GM23338 (cell line): ENCODE results near the gene SCIN. TPM values are rescaled to one million over a fixed set of nuclear protein-coding genes. Genes with fewer than 3 reads are reported as not detected.
"Not testable (repeated sequence)": the region's sequence is repeated elsewhere in the genome, so short reads cannot be mapped to it uniquely, and the experiment has no call there.

Source experiments
- ATAC-seq: fragments of 200-7000 bp; cut with Tn5 transposase; 3 replicates; pipeline ENCODE4 v1.9.1; 2020
- DNase-seq: peaks from one replicate; pipeline ENCODE4 v3.0.0-alpha.2; 2015; ENCODE audit warnings: low spot score
- H2AFZ ChIP-seq: fragments of 200-600 bp; sonication (generic); 2 replicates; pipeline ENCODE4 v1.8.0; 2016; ENCODE audit warnings: antibody characterized with exemption, mild to moderate bottlenecking, moderate library complexity
- H3F3A ChIP-seq: fragments of 200-600 bp; sonication (generic); replicated peaks from 2 replicates; pipeline ENCODE4 v1.8.0; 2017; ENCODE audit warnings: antibody characterized with exemption, mixed run types, low read depth
- H3K27ac ChIP-seq: fragments of 200-600 bp; sonication (generic); 2 replicates; pipeline ENCODE4 v1.6.1; 2016; ENCODE audit warnings: low read depth
- H3K27me3 ChIP-seq: fragments of 200-600 bp; sonication (generic); 2 replicates; pipeline ENCODE4 v1.8.0; 2016; ENCODE audit warnings: mild to moderate bottlenecking, mixed run types, moderate library complexity; ENCODE audit not compliant: insufficient read depth
- H3K36me3 ChIP-seq: fragments of 200-600 bp; sonication (generic); 2 replicates; pipeline ENCODE4 v1.8.0; 2016; ENCODE audit warnings: mild to moderate bottlenecking; ENCODE audit not compliant: insufficient read depth
- H3K4me1 ChIP-seq: fragments of 200-600 bp; sonication (generic); 2 replicates; pipeline ENCODE4 v1.8.0; 2016; ENCODE audit warnings: mild to moderate bottlenecking, moderate library complexity; ENCODE audit not compliant: insufficient read depth
- H3K4me2 ChIP-seq: fragments of 200-600 bp; sonication (generic); 2 replicates; pipeline ENCODE4 v1.7.1; 2017; ENCODE audit warnings: mixed run types
- H3K4me3 ChIP-seq: fragments of 200-600 bp; sonication (generic); 2 replicates; pipeline ENCODE4 v1.6.1; 2016; ENCODE audit warnings: mixed run types
- H3K79me2 ChIP-seq: fragments of 200-600 bp; sonication (generic); replicated peaks from 2 replicates; pipeline ENCODE4 v1.8.0; 2017; ENCODE audit warnings: mild to moderate bottlenecking; ENCODE audit not compliant: insufficient read depth
- H3K9me2 ChIP-seq: fragments of 200-600 bp; sonication (generic); 2 replicates; pipeline ENCODE4 v1.8.0; 2017; ENCODE audit not compliant: insufficient read depth
- H4K20me1 ChIP-seq: fragments of 200-600 bp; sonication (generic); replicated peaks from 2 replicates; pipeline ENCODE4 v1.8.0; 2017; ENCODE audit warnings: mild to moderate bottlenecking; ENCODE audit not compliant: insufficient read depth
- H3K27ac Mint-ChIP-seq: 2 replicates; pipeline ENCODE4 v1.8.0; 2020; ENCODE audit warnings: inconsistent platforms, mild to moderate bottlenecking, moderate library complexity, mixed read lengths
- H3K27me3 Mint-ChIP-seq: 3 replicates; pipeline ENCODE4 v1.8.0; 2022; ENCODE audit warnings: low read depth, mild to moderate bottlenecking, moderate library complexity, mixed read lengths, inconsistent platforms; ENCODE audit not compliant: insufficient read depth, poor library complexity
- H3K36me3 Mint-ChIP-seq: 3 replicates; pipeline ENCODE4 v1.8.0; 2021; ENCODE audit warnings: low read depth, mild to moderate bottlenecking, inconsistent platforms, moderate library complexity, mixed read lengths
- H3K4me1 Mint-ChIP-seq: 3 replicates; pipeline ENCODE4 v1.8.0; 2020; ENCODE audit warnings: mild to moderate bottlenecking, inconsistent platforms, mixed read lengths
- H3K4me3 Mint-ChIP-seq: 3 replicates; pipeline ENCODE4 v1.8.0; 2021; ENCODE audit warnings: moderate library complexity, mild to moderate bottlenecking, inconsistent platforms, mixed read lengths
- H3K9me3 Mint-ChIP-seq: 3 replicates; pipeline ENCODE4 v1.8.0; 2020; ENCODE audit warnings: moderate library complexity, mild to moderate bottlenecking, inconsistent platforms, mixed read lengths
- EZH2 ChIP-seq: fragments of 200-600 bp; sonication (generic); IDR thresholded peaks from one replicate; pipeline ENCODE4 v1.8.0; 2017; ENCODE audit warnings: antibody characterized with exemption, mild to moderate bottlenecking, low read depth; ENCODE audit not compliant: unreplicated experiment
- EZH2phosphoT487 ChIP-seq: fragments of 200-600 bp; sonication (generic); IDR thresholded peaks from one replicate; pipeline ENCODE4 v1.8.1; 2018; ENCODE audit warnings: antibody characterized with exemption; ENCODE audit not compliant: unreplicated experiment
- NANOG ChIP-seq: IDR thresholded peaks from 2 replicates; pipeline ENCODE4 v1.6.1; 2016; ENCODE audit warnings: antibody characterized with exemption, borderline replicate concordance
- POLR2AphosphoS5 ChIP-seq: IDR thresholded peaks from 2 replicates; pipeline ENCODE4 v1.6.1; 2016; ENCODE audit warnings: antibody characterized with exemption, low read depth
- ZNF114 ChIP-seq: fragments of 250-450 bp; sonication (Bioruptor Pico); IDR thresholded peaks from 2 replicates; pipeline ENCODE4 v1.5.0; 2020; ENCODE audit warnings: mild to moderate bottlenecking, moderate library complexity
- ZNF331 ChIP-seq: fragments of 250-450 bp; sonication (Bioruptor Pico); IDR thresholded peaks from 2 replicates; pipeline ENCODE4 v1.5.0; 2020; ENCODE audit warnings: low read depth, mild to moderate bottlenecking, moderate library complexity
- polyA plus RNA-seq: library from polyadenylated mRNA; unstranded; fragments of >200 nt; fragmentation: Nextera tagmentation; extraction: Ambion mirVana; gene quantifications from 2 replicates; pipeline ENCODE4 v1.2.1, GENCODE V29; 2016
- total RNA-seq: library from RNA; depleted of rRNA; stranded (reverse); fragments of >200 nt; shearing (Covaris generic); gene quantifications from 2 replicates; pipeline ENCODE4 v1.2.3, GENCODE V29; 2014
- TF ChIP-seq, protein P1 (sequence below): IDR thresholded peaks from one replicate; pipeline ENCODE4 v1.6.1; 2018; ENCODE audit warnings: antibody characterized with exemption; ENCODE audit not compliant: unreplicated experiment

The SCIN gene
- total and polyA plus RNA-seq, 2 experiments from 2014 or later, result 0.80 to 0.92 TPM

DNA sequence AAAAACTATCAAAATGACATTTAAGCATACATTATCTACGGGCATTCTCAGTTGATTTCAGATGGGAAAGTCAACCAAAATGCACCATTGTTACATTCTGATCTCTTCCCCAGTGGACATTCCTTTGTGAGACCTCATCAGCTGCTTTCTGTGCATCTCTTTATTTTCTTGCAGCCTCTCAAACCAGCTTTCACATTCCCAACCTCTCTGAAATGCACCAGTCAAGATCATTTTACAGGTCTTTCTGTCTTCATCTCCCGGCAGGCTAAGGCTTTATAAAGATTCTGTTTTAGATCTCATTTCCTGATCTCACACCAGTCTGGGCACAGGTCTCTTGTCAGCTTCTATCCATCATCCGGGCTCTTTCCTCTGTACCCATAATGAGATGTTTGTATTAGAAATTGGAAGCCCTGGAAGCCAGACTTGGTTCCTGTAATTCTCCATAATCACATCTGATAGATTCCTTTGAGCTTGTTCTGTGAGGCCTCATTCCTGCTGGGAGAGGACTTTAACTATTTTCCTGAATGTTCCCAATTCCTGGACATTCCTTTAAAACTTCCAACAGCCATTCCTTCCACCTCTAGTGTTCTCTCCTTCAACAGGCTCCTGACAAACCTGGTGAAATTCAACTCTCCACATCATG, 72.6 kb downstream of the SCIN start (continued):
- TF ChIP-seq, protein P1, sequence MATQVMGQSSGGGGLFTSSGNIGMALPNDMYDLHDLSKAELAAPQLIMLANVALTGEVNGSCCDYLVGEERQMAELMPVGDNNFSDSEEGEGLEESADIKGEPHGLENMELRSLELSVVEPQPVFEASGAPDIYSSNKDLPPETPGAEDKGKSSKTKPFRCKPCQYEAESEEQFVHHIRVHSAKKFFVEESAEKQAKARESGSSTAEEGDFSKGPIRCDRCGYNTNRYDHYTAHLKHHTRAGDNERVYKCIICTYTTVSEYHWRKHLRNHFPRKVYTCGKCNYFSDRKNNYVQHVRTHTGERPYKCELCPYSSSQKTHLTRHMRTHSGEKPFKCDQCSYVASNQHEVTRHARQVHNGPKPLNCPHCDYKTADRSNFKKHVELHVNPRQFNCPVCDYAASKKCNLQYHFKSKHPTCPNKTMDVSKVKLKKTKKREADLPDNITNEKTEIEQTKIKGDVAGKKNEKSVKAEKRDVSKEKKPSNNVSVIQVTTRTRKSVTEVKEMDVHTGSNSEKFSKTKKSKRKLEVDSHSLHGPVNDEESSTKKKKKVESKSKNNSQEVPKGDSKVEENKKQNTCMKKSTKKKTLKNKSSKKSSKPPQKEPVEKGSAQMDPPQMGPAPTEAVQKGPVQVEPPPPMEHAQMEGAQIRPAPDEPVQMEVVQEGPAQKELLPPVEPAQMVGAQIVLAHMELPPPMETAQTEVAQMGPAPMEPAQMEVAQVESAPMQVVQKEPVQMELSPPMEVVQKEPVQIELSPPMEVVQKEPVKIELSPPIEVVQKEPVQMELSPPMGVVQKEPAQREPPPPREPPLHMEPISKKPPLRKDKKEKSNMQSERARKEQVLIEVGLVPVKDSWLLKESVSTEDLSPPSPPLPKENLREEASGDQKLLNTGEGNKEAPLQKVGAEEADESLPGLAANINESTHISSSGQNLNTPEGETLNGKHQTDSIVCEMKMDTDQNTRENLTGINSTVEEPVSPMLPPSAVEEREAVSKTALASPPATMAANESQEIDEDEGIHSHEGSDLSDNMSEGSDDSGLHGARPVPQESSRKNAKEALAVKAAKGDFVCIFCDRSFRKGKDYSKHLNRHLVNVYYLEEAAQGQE, result no peak
- TF ChIP-seq NANOG (no peak), POLR2AphosphoS5 (no peak), ZNF331 (CRISPR knock-in tag) (no peak), ZNF114 (CRISPR knock-in tag) (no peak)

DNA sequence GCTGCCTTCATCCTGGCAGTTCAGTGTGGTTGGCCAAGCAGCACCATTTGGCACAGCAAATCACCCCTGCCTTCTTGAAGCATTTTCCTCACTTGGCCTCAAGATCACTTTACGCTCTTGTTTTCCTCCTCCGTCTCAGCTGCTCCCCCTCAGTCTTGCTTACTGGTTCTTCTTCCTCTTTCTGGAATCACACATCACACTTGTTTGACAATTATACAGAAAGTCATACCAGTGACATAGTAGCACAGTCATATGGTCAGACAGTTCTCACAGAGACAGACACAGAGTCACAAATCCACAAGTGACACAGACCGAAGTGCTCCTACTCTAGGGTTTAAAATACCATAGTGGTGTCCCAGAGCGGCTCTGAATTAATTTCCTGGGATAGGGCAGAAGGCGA, 73.1 kb downstream of the SCIN start:
- H3K4me1 Mint-ChIP-seq, result peaks cover 11% of the 10 kb centered on the region
- no peaks in the 10 kb centered on the region for H3K27me3 Mint-ChIP-seq
- no peaks in the 10 kb centered on the region for H3K27me3 ChIP-seq
- H3K36me3 Mint-ChIP-seq, result no peaks in the 10 kb centered on the region
- no peaks in the 10 kb centered on the region for H3K79me2 ChIP-seq
- no peak overlapping the region for H3K4me2 ChIP-seq
- no peak overlapping the region for H3K27ac Mint-ChIP-seq
- H3K36me3 ChIP-seq, result no peaks in the 10 kb centered on the region
- H3K4me3 ChIP-seq, result no peak overlapping the region
- H3K9me2 ChIP-seq, result no peaks in the 10 kb centered on the region
- H3F3A ChIP-seq, result no peaks in the 10 kb centered on the region
- no peak for TF ChIP-seq POLR2AphosphoS5
- TF ChIP-seq EZH2phosphoT487, result no peak
- no peak for TF ChIP-seq EZH2
- peak overlapping the region; percentile 34; the same call in 1 of the 2 replicates for H2AFZ ChIP-seq
- DNase-seq, result no peak
- no peaks in the 10 kb centered on the region for H3K9me3 Mint-ChIP-seq
- H3K4me3 Mint-ChIP-seq, result no peak overlapping the region
- no peak for ATAC-seq
- no peaks in the 10 kb centered on the region for H4K20me1 ChIP-seq
- peaks cover 20% of the 10 kb centered on the region for H3K4me1 ChIP-seq
- H3K27ac ChIP-seq, result no peak overlapping the region

DNA sequence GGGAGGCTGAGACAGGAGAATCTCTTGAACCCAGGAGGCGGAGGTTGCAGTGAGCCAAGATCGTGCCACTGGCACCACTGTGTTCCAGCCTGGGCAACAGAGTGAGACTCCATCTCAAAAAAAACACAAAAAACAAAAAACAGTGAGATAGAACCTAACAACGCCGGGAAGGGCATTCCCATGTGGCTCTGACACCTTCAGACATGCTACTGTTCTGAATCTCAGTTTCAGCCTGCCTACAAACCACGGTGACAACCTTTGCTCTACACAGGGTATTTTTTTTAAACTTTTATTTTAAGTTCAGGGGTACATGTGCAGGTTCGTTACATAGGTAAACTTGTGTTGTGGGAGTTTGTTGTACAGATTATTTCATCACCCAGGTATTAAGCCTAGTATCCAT, 74.7 kb downstream of the SCIN start:
- H3K27me3 Mint-ChIP-seq, H2AFZ ChIP-seq, H3K27ac Mint-ChIP-seq, H3K27me3 ChIP-seq, H3K4me2 ChIP-seq, DNase-seq, H3K36me3 Mint-ChIP-seq, H4K20me1 ChIP-seq, H3K27ac ChIP-seq, ATAC-seq, H3K4me3 Mint-ChIP-seq, H3K9me3 Mint-ChIP-seq, H3F3A ChIP-seq, H3K36me3 ChIP-seq, H3K79me2 ChIP-seq, H3K9me2 ChIP-seq, H3K4me3 ChIP-seq: not testable (repeated sequence)
- H3K4me1 ChIP-seq, result peaks cover 20% of the 10 kb centered on the region
- peaks cover 18% of the 10 kb centered on the region for H3K4me1 Mint-ChIP-seq
